HG03521 (cell line): ENCODE measurements around the gene C12orf60.

Experiments
- ATAC-seq: cut with Tn5 transposase; IDR thresholded peaks from one replicate; pipeline ENCODE4 v1.9.1; 2021; ENCODE audit warnings: mild to moderate bottlenecking, moderate library complexity; ENCODE audit not compliant: unreplicated experiment

The C12orf60 gene

GRCh38 chr12:14871247-14871646, 67.8 kb downstream of the C12orf60 start:
- no peak for ATAC-seq

DNA sequence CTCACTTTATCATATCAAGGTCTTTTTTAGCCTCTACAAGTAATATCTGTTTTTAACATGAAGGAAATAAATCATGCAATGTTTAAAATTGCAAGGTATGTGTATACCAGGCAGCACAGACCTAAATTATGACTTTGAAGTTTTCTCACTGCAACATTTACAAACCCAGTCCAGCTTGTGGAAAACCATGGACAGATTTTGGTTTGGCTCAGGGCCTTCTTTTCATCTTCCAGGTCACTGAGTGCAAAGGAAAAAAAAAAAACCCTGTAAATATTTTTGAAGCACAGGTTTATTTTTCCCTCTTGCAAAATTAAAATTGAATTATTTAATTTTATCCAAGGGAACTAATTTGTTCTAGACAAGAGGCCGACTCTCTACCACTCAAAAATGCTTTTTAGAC, 68.4 kb downstream of the C12orf60 start:
- ATAC-seq: no peak

DNA sequence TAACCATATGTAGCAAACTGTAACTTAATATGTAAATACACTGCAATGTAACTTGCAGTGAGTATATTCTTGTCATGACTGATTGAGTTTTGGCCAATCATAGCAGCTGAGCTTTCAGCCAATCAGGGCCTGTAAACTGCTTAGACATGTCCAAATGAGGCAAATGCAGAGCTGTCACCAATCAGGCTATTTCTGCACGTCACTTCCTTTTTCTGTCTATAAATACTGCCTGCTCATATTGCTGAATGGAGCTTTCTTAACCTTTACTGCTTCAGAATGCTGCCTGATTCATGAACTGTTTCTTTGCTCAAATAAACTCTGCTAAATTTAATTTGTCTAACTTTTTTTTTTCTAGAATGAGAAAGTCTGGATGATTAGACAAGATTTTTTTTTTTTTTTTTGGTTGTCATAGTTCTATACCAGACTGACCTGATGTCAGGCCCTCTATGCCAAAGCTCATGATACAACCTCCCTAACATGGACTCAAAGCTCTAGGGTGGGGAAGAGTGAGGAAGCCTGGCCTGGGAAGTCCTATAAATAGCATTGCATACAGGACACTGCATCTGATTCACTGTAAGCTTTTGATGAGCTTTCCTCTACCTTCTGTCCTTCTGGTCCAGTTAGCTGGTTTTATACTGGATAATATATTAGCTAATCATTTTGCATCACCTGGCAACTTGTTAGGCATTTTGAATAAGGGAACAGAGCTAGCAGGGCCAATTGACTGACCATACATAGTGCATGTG, 70.1 kb downstream of the C12orf60 start:
- ATAC-seq: no peak
